Measurements from ENCODE around the gene ANKMY1. TPM values are rescaled to one million over a fixed set of nuclear protein-coding genes. Genes with fewer than 3 reads are reported as not detected.

ANKMY1 gene
- total RNA-seq, 4 donors from 2014 or later = 8.2 to 23.8 (median 17.1) TPM

- H3K4me1 ChIP-seq = peaks cover 51 to 84% (median 57%) of the 10 kb centered on the region in 3 donors
- TF ChIP-seq POLR2A (IDR thresholded peaks at IDR 0.05) = no peak
- TF ChIP-seq, protein P1, sequence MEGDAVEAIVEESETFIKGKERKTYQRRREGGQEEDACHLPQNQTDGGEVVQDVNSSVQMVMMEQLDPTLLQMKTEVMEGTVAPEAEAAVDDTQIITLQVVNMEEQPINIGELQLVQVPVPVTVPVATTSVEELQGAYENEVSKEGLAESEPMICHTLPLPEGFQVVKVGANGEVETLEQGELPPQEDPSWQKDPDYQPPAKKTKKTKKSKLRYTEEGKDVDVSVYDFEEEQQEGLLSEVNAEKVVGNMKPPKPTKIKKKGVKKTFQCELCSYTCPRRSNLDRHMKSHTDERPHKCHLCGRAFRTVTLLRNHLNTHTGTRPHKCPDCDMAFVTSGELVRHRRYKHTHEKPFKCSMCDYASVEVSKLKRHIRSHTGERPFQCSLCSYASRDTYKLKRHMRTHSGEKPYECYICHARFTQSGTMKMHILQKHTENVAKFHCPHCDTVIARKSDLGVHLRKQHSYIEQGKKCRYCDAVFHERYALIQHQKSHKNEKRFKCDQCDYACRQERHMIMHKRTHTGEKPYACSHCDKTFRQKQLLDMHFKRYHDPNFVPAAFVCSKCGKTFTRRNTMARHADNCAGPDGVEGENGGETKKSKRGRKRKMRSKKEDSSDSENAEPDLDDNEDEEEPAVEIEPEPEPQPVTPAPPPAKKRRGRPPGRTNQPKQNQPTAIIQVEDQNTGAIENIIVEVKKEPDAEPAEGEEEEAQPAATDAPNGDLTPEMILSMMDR (IDR thresholded peaks at IDR 0.05) = no peak
- intact Hi-C loops (cut with DNase I) = loop anchor here (2.0 kb wide), 1 partner anchor 203 kb away; no protein-coding TSS in a partner anchor
- peaks cover 0 to 39% (median 0%) of the 10 kb centered on the region in 4 donors for H3K27me3 ChIP-seq
- peak overlapping the region; percentile 63 to 90 (median 72) for H3K4me3 ChIP-seq
- H3K36me3 ChIP-seq = peaks cover 0 to 7% (median 0%) of the 10 kb centered on the region in 3 donors
- peak overlapping the region; percentile 93 to 99 (median 98) for H3K27ac ChIP-seq
- H3K9me3 ChIP-seq = no peaks in the 10 kb centered on the region
- WGBS, 2 donors = 0% methylated on average over 5 of the region's 88 CpGs; no CpG with 5 or more reads in 1 of the 2 donors
- no peak for DNase-seq
Observed at GRCh38 chr2:240435948-240436682, 121.7 kb downstream of the ANKMY1 start.

DNA sequence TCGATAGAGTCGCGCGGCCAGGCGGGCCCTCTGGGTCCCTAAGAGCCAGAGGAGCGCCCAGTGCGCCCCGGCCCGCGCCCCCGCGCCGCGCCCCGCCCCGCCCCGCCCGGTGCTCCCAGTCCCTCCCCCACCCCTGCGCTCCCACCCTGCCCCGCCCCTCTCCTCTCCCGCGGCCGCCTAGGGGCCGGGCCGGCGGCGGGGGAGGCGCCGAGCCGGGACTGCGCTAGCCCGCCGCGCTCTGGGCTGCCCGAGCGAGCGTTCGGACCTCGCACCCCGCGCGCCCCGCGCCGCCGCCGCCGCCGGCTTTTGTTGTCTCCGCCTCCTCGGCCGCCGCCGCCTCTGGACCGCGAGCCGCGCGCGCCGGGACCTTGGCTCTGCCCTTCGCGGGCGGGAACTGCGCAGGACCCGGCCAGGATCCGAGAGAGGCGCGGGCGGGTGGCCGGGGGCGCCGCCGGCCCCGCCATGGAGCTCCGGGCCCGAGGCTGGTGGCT lies 122.3 kb downstream of the ANKMY1 start, which contains the start of gene GPC1:
TSS of gene GPC1 (plus strand) at position 207 of the 491 bp plus-strand sequence. CDS start at position 463, 256 bp downstream.
- peaks cover 0 to 7% (median 0%) of the 10 kb centered on the region in 3 donors for H3K36me3 ChIP-seq
- WGBS, 2 donors = no CpG with 5 or more reads among the region's 77 CpGs
- peak in 3 of 4 donors; percentile 20 to 64 (median 43) for TF ChIP-seq POLR2A (IDR thresholded peaks at IDR 0.05)
- TF ChIP-seq, protein P1 (IDR thresholded peaks at IDR 0.05) = peak in 1 of 6 experiments; percentile 7
- H3K4me3 ChIP-seq = peak within 1 kb of the TSS; percentile 63 to 90 (median 72)
- peaks cover 44 to 78% (median 52%) of the 10 kb centered on the region in 3 donors for H3K4me1 ChIP-seq
- H3K27me3 ChIP-seq = peaks cover 0 to 39% (median 0%) of the 10 kb centered on the region in 4 donors
- intact Hi-C loops (cut with DNase I) = no loop called here
- H3K27ac ChIP-seq = peak within 1 kb of the TSS; percentile 93 to 99 (median 98)
- no peak for DNase-seq
- H3K9me3 ChIP-seq = no peaks in the 10 kb centered on the region

DNA sequence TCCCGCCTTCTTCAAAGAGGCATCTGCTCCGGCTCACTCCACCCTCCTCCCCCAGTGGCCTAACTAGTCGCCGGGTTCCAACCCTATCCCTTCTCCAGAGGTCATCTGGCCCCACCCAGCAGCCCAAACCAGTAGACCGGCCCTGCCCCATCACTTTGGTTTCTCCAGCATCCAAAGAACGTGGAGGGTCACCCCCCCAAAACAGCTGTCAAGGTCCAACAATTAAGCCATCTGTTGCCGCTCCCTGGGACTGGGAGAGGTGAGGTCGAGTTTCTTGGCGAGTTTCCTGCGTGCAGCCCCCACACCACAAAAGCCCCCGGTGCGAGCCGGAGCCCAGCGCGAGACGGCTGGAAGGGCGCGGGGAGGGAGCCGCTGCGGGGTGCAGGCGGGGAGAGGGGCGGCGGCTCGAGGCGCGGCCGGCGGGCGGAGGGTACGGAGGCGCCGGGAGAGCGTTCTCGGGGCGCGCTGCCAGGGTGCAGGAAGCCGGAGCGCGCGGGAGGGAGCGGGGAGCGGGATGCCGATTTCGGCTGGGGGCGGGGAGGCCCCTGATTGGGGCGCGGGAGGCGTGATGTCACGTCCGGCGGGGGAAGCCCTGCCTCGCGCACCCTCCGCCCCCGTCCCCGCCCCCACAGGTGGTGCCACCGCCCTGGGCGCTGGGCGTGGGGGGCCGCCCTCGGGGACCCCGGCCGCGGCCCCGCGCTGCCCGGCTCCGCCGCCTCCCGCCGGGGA lies 122.9 kb downstream of the ANKMY1 start:
- Histone ChIP-seq H3K36me3 (peaks cover 0 to 3% (median 0%) of the 10 kb centered on the region in 3 donors), H3K4me1 (peaks cover 42 to 72% (median 50%) of the 10 kb centered on the region in 3 donors), H3K9me3 (no peaks in the 10 kb centered on the region), H3K27ac (peak overlapping the region; percentile 93 to 99 (median 98)), H3K27me3 (peaks cover 0 to 42% (median 0%) of the 10 kb centered on the region in 4 donors), H3K4me3 (peak overlapping the region; percentile 63 to 90 (median 72))
- peak; percentile 26 for DNase-seq
- TF ChIP-seq POLR2A (IDR thresholded peaks at IDR 0.05) = peak in 2 of 4 donors; percentile 34 to 68
- TF ChIP-seq, protein P1 (IDR thresholded peaks at IDR 0.05) = no peak
- 0 to 2% methylated on average over 9 to 16 of the region's 71 CpGs for WGBS, 2 donors
- intact Hi-C loops (cut with DNase I) = no loop called here

DNA sequence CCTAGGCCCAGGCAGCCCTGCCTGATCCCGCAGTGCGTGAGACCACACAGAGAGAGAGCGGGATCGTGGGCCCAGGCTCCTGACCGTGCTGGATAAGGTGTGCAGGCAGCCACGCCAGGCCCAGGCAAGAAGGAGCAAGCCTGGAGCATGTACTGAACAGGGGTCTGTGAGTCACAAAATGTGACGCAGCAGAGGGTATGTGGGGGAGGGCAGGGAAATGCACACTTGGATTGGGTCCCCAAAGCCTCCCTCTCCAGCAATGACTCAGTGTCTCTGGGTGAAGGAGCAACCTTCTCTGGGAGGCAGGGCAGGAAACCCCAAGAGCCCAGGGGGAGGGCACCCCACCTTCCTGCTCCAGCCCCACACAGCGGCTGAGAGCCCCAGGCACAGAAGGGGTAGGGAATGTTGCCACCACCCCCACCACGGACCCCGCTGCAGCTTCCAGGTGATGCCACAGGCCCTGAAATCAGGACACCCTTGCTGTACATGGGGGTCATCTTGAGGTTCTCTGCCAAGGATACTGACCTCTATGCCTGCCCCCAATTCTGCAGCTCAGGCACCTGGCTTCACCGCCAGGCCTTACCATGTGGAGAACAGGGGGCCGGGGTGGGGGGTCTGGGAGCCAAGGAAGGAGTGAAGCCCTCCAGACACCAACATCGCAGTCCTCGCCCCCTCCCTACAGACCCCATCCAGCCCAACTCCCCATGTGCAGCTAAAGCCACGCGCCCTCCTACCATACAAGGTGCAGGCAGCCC lies 123.6 kb downstream of the ANKMY1 start:
- Histone ChIP-seq H3K27ac (peak overlapping the region; percentile 93 to 99 (median 98)), H3K9me3 (no peaks in the 10 kb centered on the region), H3K36me3 (no peaks in the 10 kb centered on the region), H3K27me3 (peaks cover 0 to 43% (median 0%) of the 10 kb centered on the region in 4 donors), H3K4me3 (peak overlapping the region; percentile 63 to 90 (median 72)), H3K4me1 (peaks cover 39 to 65% (median 43%) of the 10 kb centered on the region in 3 donors)
- no peak for DNase-seq
- TF ChIP-seq, protein P1 (IDR thresholded peaks at IDR 0.05) = no peak
- peak in 2 of 4 donors; percentile 54 to 63 for TF ChIP-seq POLR2A (IDR thresholded peaks at IDR 0.05)
- 38 to 58% methylated on average over 5 to 8 of the region's 16 CpGs for WGBS, 2 donors
- intact Hi-C loops (cut with DNase I) = no loop called here
